SK-N-DZ (cell line): ENCODE measurements around the gene TOR1AIP2.
"Not testable (repeated sequence)": the region's sequence is repeated elsewhere in the genome, so short reads cannot be mapped to it uniquely, and the experiment has no call there.

Source experiments
- DNase-seq: peaks from one replicate; pipeline ENCODE4 v3.0.0-alpha.2; 2015; ENCODE audit warnings: low spot score

The TOR1AIP2 gene

DNA sequence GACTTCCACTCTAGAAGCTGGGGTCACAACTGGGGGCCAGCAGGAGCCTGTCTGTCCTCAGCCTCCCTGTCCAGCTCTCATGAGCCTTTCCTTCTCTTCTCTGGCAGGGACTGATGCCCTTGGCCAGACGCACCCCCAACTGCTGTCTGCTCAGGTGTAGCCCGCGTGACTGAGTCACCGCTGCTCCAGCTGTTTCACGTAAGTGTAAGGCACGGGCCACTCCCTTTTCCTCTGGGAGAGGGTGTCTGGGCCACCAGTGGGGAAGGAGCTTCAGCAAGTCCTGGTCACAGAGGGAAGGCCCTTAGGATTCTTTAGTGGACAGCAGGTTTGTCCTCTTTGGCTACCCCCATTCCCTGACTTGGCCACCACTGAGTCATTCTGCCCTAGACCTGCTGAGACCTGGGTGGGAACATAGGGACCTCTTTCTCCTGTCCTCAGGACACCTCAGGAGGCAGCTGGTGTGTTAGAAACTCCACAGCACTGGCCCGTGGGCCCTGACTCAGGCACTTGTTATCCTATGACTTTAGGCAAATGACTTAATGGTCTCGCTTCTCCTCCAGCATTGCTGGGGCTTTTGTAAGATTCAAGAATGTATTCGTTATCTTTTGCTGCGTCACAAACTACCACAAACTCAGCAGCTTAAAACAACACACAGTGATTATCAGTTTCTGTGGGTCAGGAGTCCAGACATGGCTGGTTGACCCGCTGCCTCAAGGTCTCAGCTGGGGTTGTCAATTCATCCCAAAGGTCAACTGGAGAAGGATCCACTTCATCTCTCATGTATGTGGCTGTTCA lies 69.7 kb downstream of the TOR1AIP2 start:
- no peak for DNase-seq

DNA sequence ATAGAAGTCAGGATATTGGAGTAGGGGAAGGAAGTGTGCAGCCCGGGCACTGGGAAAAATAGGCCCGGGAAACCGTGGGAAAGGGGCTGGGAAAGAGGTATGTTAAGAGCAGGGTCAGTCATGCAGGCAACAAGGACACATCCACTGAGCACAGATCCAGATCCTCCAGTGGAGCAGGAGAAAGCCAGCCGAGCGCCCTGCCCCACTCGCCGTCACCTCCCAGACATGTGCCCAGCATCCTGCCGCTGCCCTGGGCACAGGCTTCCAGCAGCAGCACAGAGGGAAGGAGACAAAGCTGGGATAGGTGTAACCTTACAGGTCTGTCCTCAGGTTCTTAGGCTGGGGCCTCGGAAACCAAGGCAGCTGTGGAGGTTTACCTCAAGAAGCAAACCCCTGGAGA lies 70.3 kb downstream of the TOR1AIP2 start:
- DNase-seq: no peak

DNA sequence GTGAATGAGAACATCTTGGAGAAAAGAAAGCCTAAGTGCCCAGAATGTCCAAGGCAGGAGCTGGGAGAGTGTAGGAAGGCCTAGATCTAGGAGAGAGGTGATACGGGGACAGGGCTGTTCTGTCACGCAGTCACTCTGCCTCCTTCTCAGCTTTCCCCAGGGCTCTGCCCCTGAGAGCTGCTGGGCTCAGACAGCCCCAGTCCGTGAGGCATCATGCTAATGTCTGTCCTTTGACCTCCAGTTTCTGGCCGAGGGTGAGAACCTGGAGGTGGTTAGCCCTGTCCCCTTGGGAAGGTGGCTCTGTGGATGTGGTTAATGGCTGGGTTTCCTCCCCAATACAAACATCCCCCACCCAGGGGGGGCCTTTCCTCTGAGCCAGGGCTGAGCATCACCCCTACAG lies 71.3 kb downstream of the TOR1AIP2 start:
- no peak for DNase-seq

DNA sequence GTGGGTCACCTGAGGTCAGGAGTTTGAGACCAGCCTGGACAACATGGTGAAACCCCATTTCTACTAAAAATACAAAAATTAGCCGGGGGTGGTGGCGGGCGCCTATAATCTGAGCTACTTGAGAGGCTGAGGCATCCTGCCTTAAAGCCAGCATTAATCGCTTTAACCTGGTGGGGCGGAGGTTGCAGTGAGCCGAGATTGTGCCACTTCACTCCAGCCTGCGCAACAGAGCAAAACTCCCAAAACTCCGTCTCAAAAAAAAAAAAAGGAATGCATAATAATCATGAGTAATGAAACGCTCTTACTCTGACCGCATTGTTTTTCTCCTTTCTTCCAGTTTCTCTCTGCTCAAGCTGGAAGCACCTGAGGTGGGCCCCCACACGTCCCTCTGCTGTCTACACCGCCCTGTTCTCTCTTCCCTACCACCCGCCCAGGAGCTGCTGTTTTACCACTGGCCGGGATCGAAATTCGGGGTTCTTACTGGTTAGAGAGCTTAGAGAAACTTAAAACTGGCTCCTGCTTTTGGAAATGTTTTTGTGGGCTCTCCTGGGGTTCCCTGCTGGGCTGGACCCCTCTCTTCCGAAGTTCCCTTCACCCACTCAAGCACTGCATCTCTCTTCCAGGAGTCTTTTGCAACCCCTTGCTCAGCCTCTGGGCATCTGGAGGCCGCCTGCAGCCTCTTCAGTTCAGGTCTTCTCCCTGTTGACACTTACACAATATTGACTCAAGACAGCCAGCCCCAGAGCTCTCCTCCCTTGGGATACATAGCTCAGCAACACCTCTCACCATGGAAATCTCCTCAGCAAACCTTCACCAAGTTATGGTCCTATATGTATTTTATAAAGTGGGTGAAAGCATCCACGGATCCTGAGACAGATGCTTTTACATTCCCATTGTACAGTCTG lies 72.1 kb downstream of the TOR1AIP2 start:
- DNase-seq: no peak

DNA sequence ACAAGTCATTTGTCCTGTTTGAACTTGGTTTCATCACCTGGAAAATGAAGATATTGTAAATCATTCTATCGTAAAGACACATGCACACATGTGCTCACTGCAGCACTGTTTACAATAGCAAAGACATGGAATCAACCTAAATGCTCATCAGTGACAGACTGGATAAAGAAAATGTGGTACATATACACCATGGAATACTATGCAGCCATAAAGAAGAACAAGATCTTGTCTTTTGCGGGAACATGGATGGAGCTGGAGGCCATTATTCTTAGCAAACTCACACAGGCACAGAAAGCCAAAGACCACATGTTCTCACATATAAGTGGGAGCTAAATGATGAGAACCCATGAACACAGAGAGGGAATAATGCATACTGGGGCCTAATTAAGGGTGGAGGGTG lies 73.2 kb downstream of the TOR1AIP2 start:
- not testable (repeated sequence) for DNase-seq

DNA sequence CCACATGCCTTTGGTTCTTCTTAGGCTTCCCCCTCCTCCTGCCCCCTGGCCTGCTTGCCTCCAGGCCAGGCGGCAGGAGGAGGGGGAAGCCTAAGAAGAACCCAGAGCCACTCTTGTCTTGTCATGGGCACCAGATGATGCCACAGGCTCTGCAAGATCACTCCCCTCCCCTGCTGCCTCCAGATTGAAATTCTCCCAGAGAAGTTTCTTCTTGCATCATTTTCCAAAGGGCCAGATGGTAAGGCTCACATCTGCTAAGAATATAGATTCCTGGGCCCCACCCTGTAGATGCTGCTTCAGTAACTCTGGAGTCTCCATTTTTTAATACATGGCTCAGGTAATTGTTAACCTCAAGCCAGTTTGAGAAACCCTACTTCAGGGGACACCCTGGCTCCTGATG lies 73.7 kb downstream of the TOR1AIP2 start:
- DNase-seq: no peak

DNA sequence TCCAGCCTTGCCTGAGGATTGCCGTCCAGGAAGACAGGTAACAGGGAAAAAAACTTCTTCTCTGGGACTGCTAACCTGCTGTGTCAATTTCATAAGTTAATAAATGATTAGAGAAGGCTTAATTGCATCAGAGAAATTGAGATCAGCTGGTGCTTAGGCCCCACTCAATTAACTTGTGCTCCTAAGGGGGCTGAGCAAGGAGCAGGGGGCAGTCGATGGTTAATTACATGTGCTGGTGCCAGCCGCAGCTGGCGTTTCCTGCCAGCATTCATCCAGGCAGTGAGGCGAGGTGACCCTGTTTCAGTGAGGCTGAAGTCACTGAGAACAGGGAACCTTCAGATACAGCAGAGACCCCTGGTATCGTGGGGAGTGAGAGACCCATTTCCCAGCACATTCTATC lies 74.5 kb downstream of the TOR1AIP2 start:
- DNase-seq: no peak

DNA sequence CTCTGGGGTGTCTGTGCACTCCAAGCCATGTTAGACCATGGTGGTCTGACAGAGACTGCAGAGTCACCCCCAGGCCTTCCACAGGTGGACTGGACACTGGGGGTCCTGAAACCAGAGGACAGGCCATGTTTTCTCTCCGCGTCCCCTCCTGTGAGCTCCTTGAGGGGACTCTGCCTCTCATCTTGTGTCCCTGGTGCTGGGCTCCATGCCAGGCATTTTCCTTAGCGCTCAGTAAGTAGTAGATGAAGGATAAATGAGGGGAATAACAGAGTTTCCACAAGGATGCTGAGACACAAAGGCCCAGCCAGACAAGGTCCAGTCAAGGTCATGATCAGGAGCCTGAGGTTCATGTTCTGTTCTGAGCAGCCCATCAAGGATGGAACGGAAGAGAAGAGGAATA lies 77.1 kb downstream of the TOR1AIP2 start:
- no peak for DNase-seq

DNA sequence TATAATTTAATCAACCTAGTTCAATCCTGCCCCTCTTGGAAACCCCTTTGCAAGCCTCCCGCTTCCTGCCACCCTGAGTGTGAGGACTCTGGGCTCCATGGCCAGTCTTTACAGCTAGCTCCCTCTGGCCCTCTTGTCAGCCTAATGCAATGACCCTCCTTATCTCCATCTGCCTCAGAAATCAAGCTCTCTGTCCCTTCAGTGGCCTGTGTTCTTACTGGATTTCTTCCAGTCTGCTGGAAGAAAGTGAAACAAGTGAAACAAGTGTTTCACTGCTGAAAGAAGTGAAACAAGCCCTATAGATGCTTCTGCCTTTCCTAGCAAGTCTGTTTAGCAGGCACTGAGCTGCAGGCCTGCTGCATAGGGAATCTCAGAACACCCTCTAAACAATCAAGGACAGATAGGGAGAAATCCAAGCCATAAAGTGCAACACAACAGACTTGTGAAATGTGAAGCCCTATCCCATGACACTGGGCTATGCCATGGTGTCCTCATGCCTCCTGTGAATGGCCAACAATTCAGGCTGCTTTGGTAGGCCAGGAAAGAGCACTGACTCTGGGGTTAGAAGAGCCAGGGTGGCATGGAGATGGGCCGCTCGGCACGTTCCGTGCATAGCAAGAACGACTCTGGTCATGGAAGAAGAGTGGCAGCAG lies 78.6 kb downstream of the TOR1AIP2 start:
- peak; percentile 47 for DNase-seq

DNA sequence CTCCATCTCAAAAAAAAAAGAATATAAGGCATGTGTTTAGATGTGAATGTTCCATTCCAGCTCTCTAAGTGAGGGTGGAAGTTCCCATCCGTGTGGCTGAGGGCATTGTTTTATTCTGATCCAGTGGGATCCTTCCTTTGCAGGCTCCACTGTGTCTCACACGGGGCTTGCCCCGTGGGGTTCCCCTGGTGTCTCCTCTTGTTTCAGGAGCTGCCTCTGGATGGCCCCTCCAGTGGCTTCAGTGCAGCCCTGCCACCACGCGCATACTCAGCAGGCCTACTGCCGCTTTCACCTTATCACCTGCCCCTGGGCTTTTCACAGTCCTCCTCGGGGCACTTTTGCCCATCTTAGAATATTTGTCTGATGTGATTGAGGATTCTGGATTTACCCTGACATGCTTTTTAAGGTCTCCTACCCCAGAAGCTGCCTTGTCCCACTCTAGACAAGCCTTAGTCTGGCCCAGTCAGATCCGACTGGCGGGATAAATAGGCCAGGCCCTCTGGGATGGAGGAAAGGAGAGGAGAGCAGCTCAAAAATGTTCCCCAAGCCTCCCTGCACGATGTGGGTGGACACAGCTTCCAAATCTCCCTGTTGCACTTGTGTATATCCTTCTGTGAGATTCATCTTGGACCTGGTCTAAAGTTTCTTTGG lies 79.3 kb downstream of the TOR1AIP2 start:
- DNase-seq: no peak

DNA sequence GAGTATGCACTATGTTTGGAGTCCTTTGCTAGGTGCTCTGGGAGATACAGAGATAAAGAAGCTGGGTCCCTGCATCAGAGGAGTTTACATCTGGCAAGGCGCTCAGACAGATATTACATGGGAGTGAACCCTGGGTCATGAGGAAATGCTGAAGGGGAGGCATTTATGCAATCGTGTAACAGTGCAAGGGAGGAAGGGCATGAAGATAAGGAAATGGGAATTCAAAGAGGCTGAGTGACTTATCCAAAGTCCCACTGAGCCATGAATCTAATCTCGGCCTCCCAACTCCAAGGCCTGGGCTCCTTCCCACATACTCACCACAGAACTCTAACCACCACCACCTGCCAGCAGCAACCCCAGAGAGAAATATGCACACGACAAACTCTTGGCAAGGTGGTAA lies 82.9 kb downstream of the TOR1AIP2 start:
- peak; percentile 66 for DNase-seq

DNA sequence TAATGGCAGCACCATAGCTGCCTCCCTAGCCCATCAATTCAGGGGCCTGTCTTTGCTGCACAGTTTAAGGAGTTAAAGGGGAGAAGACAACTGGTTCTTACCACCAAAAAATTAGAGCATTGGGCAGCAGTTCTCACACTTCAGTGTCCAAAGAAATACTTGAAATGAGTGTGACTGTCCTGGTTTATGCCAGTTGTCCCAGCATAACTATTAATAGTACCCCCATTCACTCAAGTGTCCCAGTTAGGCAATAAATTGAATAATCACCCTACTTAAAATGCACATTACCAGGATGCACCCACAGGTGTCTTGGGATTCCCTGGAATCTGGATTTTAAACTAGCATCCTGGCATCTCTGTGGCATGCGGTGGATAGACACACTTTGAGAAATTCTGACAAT lies 83.5 kb downstream of the TOR1AIP2 start:
- DNase-seq: no peak

DNA sequence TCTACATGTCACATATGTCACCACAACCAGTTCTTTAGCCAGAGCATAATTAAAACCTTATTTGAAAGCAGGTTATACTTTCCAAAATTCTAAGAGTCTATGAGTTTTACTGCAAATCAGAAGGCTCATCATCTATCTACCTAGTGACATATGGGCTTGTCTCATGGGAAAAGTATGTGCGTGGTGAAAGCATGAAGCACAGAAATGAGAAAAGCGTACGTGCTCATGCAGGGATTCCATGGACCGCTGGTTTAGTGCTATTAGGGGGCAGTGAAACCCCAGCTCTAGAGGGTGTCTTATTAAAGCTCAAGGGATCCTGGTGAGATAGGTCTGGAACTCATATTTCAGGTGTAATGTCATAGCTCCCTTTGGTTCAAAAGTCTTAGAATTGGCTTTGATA lies 84.3 kb downstream of the TOR1AIP2 start:
- DNase-seq: no peak
